SW480 (cell line): Measurements from ENCODE around the gene ATRX.
"Not testable (repeated sequence)": the region's sequence is repeated elsewhere in the genome, so short reads cannot be mapped to it uniquely, and the experiment has no call there.

ENCODE experiments used
- DNase-seq: peaks from one replicate; pipeline ENCODE4 v3.0.0-alpha.2; 2016; ENCODE audit warnings: low spot score

Gene ATRX

DNA sequence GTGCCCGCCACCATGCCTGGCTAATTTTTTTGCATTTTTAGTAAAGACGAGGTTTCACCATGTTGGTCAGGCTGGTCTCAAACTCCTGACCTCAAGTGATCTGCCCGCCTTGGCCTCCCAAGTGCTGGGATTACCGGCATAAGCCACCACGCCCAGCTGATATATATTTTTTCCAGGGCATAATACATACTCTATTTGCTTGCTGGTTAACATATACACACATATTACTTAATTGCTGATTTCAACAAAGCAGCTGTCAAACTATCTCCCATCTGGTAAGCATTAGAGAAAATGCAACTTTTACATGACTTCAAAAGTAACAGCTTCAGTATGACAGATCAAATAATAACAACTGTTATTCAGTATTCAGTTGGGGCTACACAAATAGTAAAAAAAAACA, 164.6 kb downstream of the ATRX start:
- not testable (repeated sequence) for DNase-seq

DNA sequence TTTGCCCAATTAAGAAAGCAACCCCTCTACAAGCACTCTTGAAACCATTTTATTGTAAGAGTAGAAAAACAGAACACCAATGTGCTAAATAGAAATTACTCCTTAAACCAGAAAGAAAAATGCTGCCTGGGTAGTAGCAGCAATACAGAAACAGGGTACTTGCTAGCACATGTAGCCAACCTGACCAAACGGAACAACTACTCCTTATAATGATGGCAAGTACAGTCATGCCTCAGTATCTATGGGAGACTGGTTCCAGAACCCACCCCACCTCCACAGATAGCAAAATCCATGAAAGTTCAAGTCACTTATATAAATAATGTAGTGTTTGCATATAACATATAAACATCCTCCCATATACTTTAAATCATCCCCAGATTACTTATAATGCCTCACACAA, 168.8 kb downstream of the ATRX start:
- no peak for DNase-seq

- DNase-seq: no peak
Observed at GRCh38 chrX:77603635-77604336, 182.2 kb downstream of the ATRX start.

- DNase-seq: no peak
Observed at GRCh38 chrX:77597511-77597910, 188.5 kb downstream of the ATRX start.

- DNase-seq: no peak
Observed at GRCh38 chrX:77597090-77597489, 188.9 kb downstream of the ATRX start.

GRCh38 chrX:77595848-77596247, 190.2 kb downstream of the ATRX start:
- no peak for DNase-seq

GRCh38 chrX:77572322-77572721, 213.7 kb downstream of the ATRX start:
- DNase-seq: no peak

DNA sequence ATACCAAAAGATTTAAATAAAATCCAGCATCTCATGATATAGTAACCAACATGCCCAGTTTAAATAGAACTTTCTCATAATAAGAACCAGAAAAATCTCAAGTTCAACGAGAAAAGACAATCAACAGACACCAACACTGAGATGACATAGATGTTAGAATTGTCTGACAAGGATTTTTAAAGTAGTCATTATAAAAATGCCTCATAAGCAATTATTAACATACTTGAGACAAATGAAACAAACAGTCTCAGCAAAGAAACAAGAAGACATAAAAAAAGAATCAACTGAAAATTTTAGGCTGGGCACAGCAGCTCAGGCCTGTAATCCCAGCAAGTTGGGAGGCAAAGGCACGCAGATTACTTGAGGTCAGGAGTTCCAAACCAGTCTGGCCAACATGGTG, 220.7 kb downstream of the ATRX start:
- DNase-seq: no peak

DNA sequence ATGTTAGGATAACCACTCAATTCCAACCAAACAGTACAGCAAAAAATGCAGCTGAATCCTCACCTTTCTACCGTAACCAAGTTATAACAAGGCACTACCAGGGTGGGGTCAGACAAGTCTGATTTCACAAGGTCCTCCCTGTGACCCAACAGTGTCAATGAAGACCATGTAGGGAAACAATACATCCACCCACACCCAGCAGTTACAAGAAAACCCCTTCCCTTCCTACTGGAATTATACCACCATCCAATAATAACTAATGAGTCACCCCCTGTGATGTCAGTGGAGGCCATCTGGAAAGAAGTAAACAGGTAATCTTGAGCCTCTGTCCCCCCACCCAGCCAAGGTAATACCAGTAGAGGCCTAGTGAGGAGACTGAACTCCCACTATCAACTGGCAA, 221.2 kb downstream of the ATRX start:
- DNase-seq: no peak

DNA sequence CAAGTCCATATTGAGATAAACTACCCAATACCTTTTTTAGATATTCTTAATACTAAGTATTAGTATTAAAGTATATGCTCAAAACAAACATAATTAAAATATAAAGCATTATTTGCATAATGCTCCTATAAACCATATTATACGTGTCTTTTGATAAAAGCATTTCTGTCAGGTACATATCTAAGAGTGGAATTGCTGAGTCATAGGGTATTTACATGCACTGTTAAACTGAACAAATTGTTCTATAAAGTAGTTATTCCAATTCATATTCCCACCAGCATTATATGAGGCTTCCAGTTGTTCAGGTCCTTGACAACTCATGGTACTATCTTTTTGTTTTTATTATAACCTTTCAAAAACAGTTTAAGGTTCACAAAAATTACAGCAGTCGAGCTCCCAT, 224.6 kb downstream of the ATRX start:
- no peak for DNase-seq

- no peak for DNase-seq
Observed at GRCh38 chrX:77556276-77556675, 229.7 kb downstream of the ATRX start.

- DNase-seq: no peak
Observed at GRCh38 chrX:77548751-77549150, 237.3 kb downstream of the ATRX start.

DNA sequence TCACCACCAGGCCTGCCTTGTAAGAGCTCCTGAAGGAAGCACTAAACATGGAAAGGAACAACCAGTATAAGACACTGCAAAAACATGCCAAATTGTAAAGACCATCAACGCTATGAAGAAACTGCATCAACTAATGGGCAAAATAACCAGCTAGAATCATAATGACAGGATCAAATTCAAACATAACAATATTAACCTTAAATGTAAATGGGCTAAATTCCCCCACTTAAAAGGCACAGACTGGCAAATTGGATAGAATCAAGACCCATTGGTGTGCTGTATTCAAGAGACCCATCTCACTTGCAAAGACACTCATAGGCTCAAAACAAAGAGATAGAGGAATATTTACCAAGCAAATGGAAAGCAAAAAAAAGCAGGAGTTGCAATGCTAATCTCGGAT, 246.2 kb downstream of the ATRX start:
- not testable (repeated sequence) for DNase-seq

DNA sequence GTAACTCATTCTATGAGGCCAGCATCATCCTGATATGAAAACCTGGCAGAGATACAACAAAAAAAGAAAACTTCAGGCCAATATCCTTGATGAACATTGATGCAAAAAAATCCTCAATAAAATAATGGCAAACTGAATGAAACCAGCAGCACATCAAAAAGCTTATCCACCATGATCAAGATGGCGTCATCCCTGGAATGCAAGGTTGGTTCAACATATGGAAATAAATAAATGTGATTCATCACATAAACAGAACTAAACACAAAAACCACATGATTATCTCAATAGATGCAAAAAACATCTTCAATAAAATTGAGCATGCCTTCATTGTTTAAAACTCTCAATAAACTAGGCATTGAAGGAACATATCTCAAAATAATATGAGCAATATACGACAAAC, 254.8 kb downstream of the ATRX start:
- DNase-seq: not testable (repeated sequence)

DNA sequence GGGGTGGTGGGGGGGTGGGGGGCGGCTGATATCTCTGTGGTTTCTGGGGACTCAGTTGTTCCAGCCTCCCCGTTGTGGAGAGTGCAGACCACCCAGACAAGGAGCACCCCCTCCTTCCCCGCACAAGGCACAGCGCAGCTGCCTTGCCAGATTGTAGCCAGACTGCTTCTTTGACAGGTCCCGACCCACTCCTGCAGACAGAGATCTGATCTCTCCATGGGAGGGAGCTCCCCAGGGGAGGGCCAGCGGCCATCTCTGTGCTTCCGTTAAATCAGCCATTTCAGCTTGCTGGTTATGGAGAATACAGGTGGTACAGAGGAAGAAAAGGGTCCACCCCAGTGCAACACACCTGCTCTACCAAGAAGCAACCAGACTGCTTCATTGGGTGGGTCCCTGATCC, 258.0 kb downstream of the ATRX start:
- no peak for DNase-seq

DNA sequence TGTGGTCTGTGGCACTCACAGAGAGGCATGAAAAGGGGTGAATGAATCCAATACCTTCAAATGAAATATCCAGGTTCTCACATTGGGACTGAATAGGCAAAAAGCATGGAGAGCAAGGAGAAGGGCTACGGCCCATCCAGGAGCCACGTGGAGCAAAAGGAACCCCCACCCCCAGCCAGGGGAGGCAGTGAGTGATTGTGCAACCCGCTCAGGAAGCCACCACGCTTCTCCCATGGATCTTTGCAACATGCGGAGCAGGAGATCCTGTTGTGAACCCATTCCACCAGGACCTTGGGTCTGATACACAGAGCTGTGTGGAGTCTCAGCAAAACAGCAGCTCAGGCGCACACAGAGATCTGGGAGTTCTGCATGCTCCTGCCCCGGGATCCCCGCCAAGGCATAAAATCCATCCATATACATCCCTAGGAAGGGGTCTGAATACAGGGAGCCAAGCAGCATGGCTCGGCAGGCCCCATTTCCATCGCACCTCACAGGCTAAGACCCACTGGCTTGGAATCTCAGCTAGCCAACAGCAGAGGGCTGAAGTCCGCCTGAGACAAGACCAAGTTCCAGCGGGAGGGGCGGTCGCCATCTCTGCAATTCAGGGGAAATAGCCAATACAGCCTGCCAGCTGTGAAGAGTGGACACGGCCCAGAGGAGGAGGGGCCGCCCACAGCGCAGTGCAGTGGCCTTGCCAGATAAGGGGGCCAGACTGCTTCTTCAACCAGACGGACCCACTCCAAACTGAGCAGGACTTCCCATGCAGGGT, 258.6 kb downstream of the ATRX start:
- DNase-seq: no peak

- no peak for DNase-seq
Observed at GRCh38 chrX:77519765-77520164, 266.3 kb downstream of the ATRX start.

- no peak for DNase-seq
Observed at GRCh38 chrX:77514177-77514576, 271.8 kb downstream of the ATRX start.

GRCh38 chrX:77510007-77510406, 276.0 kb downstream of the ATRX start:
- DNase-seq: no peak

GRCh38 chrX:77505227-77505626, 280.8 kb downstream of the ATRX start:
- DNase-seq: no peak

DNA sequence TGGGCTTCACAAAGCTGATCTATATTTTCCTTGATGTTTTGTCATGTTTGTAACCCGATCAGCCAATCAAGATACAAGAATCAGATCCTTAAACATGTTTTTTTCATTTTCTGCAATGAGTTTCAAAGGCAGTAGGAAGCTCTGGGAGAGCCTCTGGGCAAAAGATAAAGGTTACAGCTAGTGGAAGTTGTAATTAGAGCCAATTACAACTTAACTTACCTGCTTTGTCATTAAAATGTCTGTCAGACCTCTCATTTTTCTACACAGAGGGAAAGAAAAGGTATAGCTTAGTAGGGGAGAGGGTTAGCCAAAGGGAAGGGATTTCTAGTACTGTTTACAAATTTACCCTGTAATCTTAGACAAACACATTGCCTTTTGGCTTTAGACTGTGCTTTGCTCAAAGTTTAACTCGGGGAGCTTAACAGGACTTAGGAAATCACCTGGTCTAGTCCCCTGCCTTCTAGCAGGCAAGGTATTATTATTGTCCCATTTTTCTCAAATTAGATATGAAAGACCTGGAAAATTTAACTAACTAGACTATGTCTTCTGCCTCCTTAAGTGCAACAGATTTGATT, 283.0 kb downstream of the ATRX start:
- no peak for DNase-seq

- DNase-seq: not testable (repeated sequence)
Observed at GRCh38 chrX:77500164-77500563, 285.9 kb downstream of the ATRX start.
